ENCODE measurements around the gene BTF3L4. TPM values are rescaled to one million over a fixed set of nuclear protein-coding genes. Genes with fewer than 3 reads are reported as not detected.
A peak's percentile ranks its signal among the peaks of the same experiment; 100 is the strongest.

Gene BTF3L4
- total RNA-seq, 1 experiment from 2014 or later: 89.4 TPM

DNA sequence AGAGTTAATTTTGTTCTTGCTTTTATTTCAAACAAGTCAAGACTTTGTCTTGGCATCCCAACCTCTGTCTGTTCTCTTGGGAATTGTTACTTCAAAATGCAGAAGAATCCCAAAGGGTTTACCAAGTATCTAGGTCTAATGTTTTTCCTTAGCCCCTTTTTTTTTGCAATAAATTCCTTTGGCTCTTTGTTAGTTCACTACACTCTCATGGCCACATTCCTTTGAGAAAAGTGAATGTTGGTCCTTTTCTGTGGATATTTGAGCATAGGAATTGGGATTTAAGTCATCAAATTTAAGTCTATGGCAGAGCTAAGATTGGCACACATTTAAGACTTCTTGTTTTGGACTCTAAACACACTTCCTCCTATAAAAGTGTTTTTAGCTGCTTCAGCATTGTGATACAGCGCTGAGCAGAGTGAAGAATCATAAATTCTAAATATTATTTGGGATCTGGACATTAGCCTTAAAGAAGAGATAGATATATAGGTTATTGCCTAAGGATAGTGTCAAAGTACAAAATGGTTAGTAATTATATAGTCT lies 1.9 kb downstream of the BTF3L4 start:
- ATAC-seq: no peak
- no peaks in the 10 kb centered on the region for H3K9me3 Mint-ChIP-seq
- H3K36me3 Mint-ChIP-seq: peaks cover 31% of the 10 kb centered on the region
- H3K27me3 Mint-ChIP-seq (ENCODE audit: low read depth): no peaks in the 10 kb centered on the region
- DNase-seq (ENCODE audit: low spot score): no peak
- peaks cover 28% of the 10 kb centered on the region for H3K4me1 Mint-ChIP-seq
- H3K4me3 Mint-ChIP-seq: peak overlapping the region; percentile 97
- H3K27ac Mint-ChIP-seq: peak overlapping the region; percentile 99
- TF ChIP-seq GTF2I (CRISPR knock-in tag; conservative IDR thresholded peaks at IDR 0.05) (no peak), SOX15 (CRISPR knock-in tag; IDR thresholded peaks at IDR 0.05) (no peak), SMAD3 (CRISPR knock-in tag; IDR thresholded peaks at IDR 0.05; ENCODE audit: borderline replicate concordance) (no peak), NFYB (CRISPR knock-in tag; conservative IDR thresholded peaks at IDR 0.05; ENCODE audit: low read depth) (no peak), ATF6 (CRISPR knock-in tag; IDR thresholded peaks at IDR 0.05) (no peak), PRRX2 (CRISPR knock-in tag; IDR thresholded peaks at IDR 0.05) (no peak), HMGA2 (CRISPR knock-in tag; IDR thresholded peaks at IDR 0.05) (no peak), TEAD1 (CRISPR knock-in tag; IDR thresholded peaks at IDR 0.05) (no peak), MYBL2 (CRISPR knock-in tag; IDR thresholded peaks at IDR 0.05) (no peak), FOXP4 (CRISPR knock-in tag; IDR thresholded peaks at IDR 0.05) (no peak), JAZF1 (CRISPR knock-in tag; IDR thresholded peaks at IDR 0.05) (no peak), E2F5 (CRISPR knock-in tag; IDR thresholded peaks at IDR 0.05) (no peak), IRF1 (CRISPR knock-in tag; IDR thresholded peaks at IDR 0.05) (no peak)
- POLR2A ChIA-PET: no interaction called here
- CTCF ChIA-PET: no interaction called here

GRCh38 chr1:52059321-52059720 lies 3.2 kb downstream of the BTF3L4 start:
- Mint-ChIP-seq H3K9me3 (no peaks in the 10 kb centered on the region), H3K36me3 (peaks cover 42% of the 10 kb centered on the region), H3K4me1 (peaks cover 20% of the 10 kb centered on the region), H3K4me3 (no peak overlapping the region; the same call in 1 of the 2 replicates), H3K27ac (peak overlapping the region; percentile 88), H3K27me3 (ENCODE audit: low read depth) (no peaks in the 10 kb centered on the region)
- POLR2A ChIA-PET: no interaction called here
- CTCF ChIA-PET: no interaction called here
- ATAC-seq (no peak), DNase-seq (ENCODE audit: low spot score) (no peak)
- no peak for TF ChIP-seq SMAD4 (CRISPR knock-in tag; IDR thresholded peaks at IDR 0.05)
- TF ChIP-seq NR1H2 (CRISPR knock-in tag; IDR thresholded peaks at IDR 0.05): no peak

DNA sequence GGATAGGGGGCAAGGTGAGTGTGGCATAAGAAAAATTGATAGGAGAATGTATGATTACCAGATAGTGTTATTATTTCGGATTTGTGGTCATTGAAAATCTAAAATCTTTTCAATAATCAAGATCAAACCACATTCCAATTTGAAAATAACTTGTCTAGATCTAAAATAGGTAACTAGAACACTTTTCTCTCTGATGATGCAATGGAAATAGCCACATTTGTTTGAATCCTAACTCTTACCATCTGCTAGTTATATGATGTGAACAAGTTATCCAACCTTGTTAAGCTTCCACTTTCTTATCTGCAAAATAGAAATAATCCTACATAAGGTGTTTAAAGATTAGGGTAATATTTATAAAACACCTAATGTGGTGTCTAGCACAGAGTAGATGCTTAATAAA lies 3.8 kb downstream of the BTF3L4 start:
- no peak for DNase-seq (ENCODE audit: low spot score)
- no peaks in the 10 kb centered on the region for H3K9me3 Mint-ChIP-seq
- peaks cover 20% of the 10 kb centered on the region for H3K4me1 Mint-ChIP-seq
- ChIA-PET POLR2A (no interaction called here), CTCF (no interaction called here)
- H3K36me3 Mint-ChIP-seq: peaks cover 46% of the 10 kb centered on the region
- no peak overlapping the region for H3K4me3 Mint-ChIP-seq
- no peak overlapping the region for H3K27ac Mint-ChIP-seq
- no peak for ATAC-seq
- H3K27me3 Mint-ChIP-seq (ENCODE audit: low read depth): no peaks in the 10 kb centered on the region
- TF ChIP-seq ATF1 (CRISPR knock-in tag; IDR thresholded peaks at IDR 0.05): no peak
- TF ChIP-seq JUN (CRISPR knock-in tag; IDR thresholded peaks at IDR 0.05): no peak
- no peak for TF ChIP-seq TEAD1 (CRISPR knock-in tag; IDR thresholded peaks at IDR 0.05)
- TF ChIP-seq ZNF512 (CRISPR knock-in tag; IDR thresholded peaks at IDR 0.05; ENCODE audit: borderline replicate concordance): no peak
- TF ChIP-seq, protein P1, sequence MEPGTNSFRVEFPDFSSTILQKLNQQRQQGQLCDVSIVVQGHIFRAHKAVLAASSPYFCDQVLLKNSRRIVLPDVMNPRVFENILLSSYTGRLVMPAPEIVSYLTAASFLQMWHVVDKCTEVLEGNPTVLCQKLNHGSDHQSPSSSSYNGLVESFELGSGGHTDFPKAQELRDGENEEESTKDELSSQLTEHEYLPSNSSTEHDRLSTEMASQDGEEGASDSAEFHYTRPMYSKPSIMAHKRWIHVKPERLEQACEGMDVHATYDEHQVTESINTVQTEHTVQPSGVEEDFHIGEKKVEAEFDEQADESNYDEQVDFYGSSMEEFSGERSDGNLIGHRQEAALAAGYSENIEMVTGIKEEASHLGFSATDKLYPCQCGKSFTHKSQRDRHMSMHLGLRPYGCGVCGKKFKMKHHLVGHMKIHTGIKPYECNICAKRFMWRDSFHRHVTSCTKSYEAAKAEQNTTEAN (CRISPR knock-in tag; IDR thresholded peaks at IDR 0.05): no peak
- TF ChIP-seq ZNF396 (CRISPR knock-in tag; IDR thresholded peaks at IDR 0.05; ENCODE audit: borderline replicate concordance): no peak
- TF ChIP-seq RORB (CRISPR knock-in tag; IDR thresholded peaks at IDR 0.05): no peak
- TF ChIP-seq FOXP4 (CRISPR knock-in tag; IDR thresholded peaks at IDR 0.05): no peak
- TF ChIP-seq ELF4 (CRISPR knock-in tag; IDR thresholded peaks at IDR 0.05; ENCODE audit: low read depth): no peak
- no peak for TF ChIP-seq NR1H2 (CRISPR knock-in tag; IDR thresholded peaks at IDR 0.05)
- no peak for TF ChIP-seq GRHL2 (CRISPR knock-in tag; IDR thresholded peaks at IDR 0.05; ENCODE audit: insufficient replicate concordance, severe bottlenecking)
